Prostate gland (tissue), 2 donors: ENCODE measurements around the gene CCDC148. TPM values are rescaled to one million over a fixed set of nuclear protein-coding genes. Genes with fewer than 3 reads are reported as not detected.
"Not testable (repeated sequence)": the region's sequence is repeated elsewhere in the genome, so short reads cannot be mapped to it uniquely, and the experiment has no call there.

Experiments used
- DNase-seq: peaks from one replicate; pipeline ENCODE4 v3.0.0-alpha.2; 2019; ENCODE audit warnings: low spot score
- H3K27ac ChIP-seq, 2 donors: fragments of 200-600 bp; sonication (generic); 2 replicates each; pipeline ENCODE4 v1.5.1; 2017 to 2019
- H3K27me3 ChIP-seq: fragments of 200-600 bp; sonication (generic); replicated peaks from 2 replicates; pipeline ENCODE4 v1.5.1; 2019; ENCODE audit not compliant: insufficient read depth
- H3K36me3 ChIP-seq, 2 donors: fragments of 200-600 bp; sonication (generic); 1 replicate in 1 of 2; 2 replicates in 1 of 2; pipeline versions ENCODE4 v1.5.1 to v1.8.1; 2017 to 2019
- H3K4me1 ChIP-seq: fragments of 200-600 bp; sonication (generic); replicated peaks from 2 replicates; pipeline ENCODE4 v1.5.1; 2019
- H3K4me3 ChIP-seq, 2 donors: fragments of 200-600 bp; sonication (generic); 2 replicates each; pipeline ENCODE4 v1.5.1; 2017 to 2019
- H3K9me3 ChIP-seq: fragments of 200-600 bp; sonication (generic); 2 replicates; pipeline ENCODE4 v1.5.1; 2017
- CTCF ChIP-seq, 4 experiments: fragments of 200-600 bp in 2 of 4; fragments of 450-650 bp in 2 of 4; sonication (generic) in 2 of 4; IDR thresholded peaks; 1 replicate in 3 of 4; 2 replicates in 1 of 4; pipeline ENCODE4 v1.5.1; 2016 to 2019; ENCODE audit warnings: antibody characterized with exemption in 4 of 4, mild to moderate bottlenecking in 2 of 4, moderate library complexity in 2 of 4
- POLR2A ChIP-seq: fragments of 450-650 bp; IDR thresholded peaks from one replicate; pipeline ENCODE4 v1.6.1; 2016; ENCODE audit warnings: antibody characterized with exemption, mild to moderate bottlenecking
- POLR2AphosphoS5 ChIP-seq: sonication (generic); formaldehyde crosslinking; IDR thresholded peaks from one replicate; pipeline ENCODE4 v1.6.1; 2017; ENCODE audit warnings: antibody characterized with exemption
- WGBS: methylation state at CpG from one replicate; pipeline ENCODE4 v1.1.5; 2018; 5-methylcytosine and 5-hydroxymethylcytosine counted together
- intact Hi-C: fragments of 100-400 bp; cut with DNase I; formaldehyde crosslinking; loops from one replicate; pipeline ENCODE4 v1.14.2; 2022
- total RNA-seq, 2 donors: library from RNA; depleted of rRNA; stranded (reverse); fragments of >200 nt; gene quantifications; one replicate each; pipeline ENCODE4 v1.1.0, GENCODE V29; 2016

CCDC148 gene
- total RNA-seq, 2 donors from 2014 or later = 1.5 to 1.6 TPM

- Histone ChIP-seq H3K4me3 (no peak overlapping the region), H3K36me3 (no peaks in the 10 kb centered on the region), H3K27ac (no peak overlapping the region), H3K9me3 (no peaks in the 10 kb centered on the region), H3K4me1 (no peaks in the 10 kb centered on the region), H3K27me3 (no peaks in the 10 kb centered on the region)
- DNase-seq = no peak
- WGBS = 59% methylated on average over 3 of the region's 3 CpGs
- intact Hi-C loops = no loop called here
- TF ChIP-seq POLR2AphosphoS5 (no peak), POLR2A (no peak), CTCF (IDR thresholded peaks at IDR 0.05) (no peak)
Measured at GRCh38 chr2:158477202-158477601, 20.6 kb upstream of the CCDC148 start.

DNA sequence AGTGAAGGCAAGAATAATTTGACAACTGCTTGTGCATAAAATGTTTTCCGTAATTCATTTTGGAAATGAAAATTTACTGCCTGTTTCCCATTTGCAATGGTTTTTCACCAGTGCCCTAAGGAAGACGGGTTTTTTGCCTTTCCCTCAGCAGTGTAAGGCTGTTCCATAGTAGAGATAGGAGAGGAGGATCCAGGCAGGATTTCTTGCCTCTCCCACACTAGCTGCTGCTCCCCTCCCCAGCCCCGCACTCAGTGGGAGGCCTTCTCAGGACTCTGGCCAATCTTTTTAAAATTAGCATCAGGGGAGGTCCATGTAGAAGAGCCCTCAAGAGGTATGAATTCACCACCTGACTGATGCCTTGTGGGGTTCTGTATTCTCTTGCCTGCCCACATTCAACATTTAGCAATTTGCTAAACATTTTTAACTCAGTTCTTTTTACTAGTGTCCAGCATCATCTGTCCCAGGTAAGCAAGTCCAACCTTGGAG is 18.0 kb upstream of the CCDC148 start:
- H3K36me3 ChIP-seq, H3K9me3 ChIP-seq, intact Hi-C loops, H3K27ac ChIP-seq, DNase-seq, H3K4me3 ChIP-seq, H3K27me3 ChIP-seq, H3K4me1 ChIP-seq: not testable (repeated sequence)
- WGBS = 95% methylated on average over 3 of the region's 3 CpGs

DNA sequence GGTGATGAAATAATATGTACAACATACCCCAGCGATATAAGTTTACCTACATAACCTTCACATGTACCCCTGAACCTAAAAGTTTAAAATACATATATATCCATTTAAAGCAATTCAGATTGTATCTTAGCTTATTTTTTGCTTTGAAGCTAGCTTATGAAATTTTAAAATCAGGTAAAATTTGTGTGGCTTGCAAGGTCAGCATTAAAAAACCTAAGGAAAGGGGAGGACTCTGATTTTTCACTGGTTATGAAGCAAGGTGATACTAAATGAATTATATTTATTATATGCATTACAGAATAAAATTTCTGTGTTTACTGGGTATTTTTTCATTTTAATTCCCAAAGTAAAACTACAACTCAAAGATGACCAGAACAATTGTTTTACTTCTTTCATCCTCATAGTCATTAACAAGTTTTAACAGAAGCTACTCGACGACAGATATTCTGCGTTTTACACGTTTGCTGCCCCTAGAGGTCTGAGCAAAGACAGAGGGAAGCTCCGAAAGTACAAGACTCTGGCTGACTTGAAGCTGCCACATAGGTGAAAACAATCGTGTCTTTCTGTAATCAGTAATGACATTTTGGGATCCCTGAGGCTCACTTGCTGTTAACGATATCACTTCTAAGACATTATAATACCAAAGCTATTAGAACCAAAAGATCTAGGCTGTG is 17.3 kb upstream of the CCDC148 start:
- TF ChIP-seq POLR2AphosphoS5 (no peak), CTCF (IDR thresholded peaks at IDR 0.05) (no peak), POLR2A (no peak)
- DNase-seq = no peak
- WGBS = 87% methylated on average over 8 of the region's 8 CpGs
- no peaks in the 10 kb centered on the region for H3K36me3 ChIP-seq
- no peak overlapping the region for H3K4me3 ChIP-seq
- intact Hi-C loops = no loop called here
- no peaks in the 10 kb centered on the region for H3K9me3 ChIP-seq
- no peaks in the 10 kb centered on the region for H3K4me1 ChIP-seq
- H3K27me3 ChIP-seq = no peaks in the 10 kb centered on the region
- no peak overlapping the region for H3K27ac ChIP-seq

GRCh38 chr2:158473300-158473699 is 16.7 kb upstream of the CCDC148 start:
- H3K36me3 ChIP-seq, DNase-seq, intact Hi-C loops, H3K27ac ChIP-seq, H3K4me1 ChIP-seq, H3K4me3 ChIP-seq, H3K27me3 ChIP-seq, H3K9me3 ChIP-seq: not testable (repeated sequence)
- 98% methylated on average over 3 of the region's 3 CpGs for WGBS

DNA sequence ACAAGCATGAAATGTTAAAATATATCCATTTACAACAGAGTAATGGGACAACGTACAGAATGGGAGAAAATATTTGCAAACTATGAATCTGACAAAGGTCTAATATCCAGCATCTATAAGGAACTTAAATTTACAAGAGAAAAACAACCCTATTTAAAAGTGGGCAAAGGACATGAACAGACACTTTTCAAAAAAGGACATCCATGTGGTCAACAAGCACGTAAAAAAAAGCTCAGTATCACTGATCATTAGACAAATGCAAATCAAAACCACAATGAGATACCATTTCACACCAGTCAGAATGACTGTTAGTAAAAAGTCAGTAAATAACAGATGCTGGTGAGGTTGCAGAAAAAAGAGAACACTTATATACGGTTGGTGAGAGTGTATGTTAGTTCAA is 16.3 kb upstream of the CCDC148 start:
- H3K9me3 ChIP-seq, H3K36me3 ChIP-seq, H3K27me3 ChIP-seq, DNase-seq, H3K27ac ChIP-seq, H3K4me1 ChIP-seq, intact Hi-C loops, H3K4me3 ChIP-seq: not testable (repeated sequence)
- WGBS = 90% methylated on average over 3 of the region's 3 CpGs

DNA sequence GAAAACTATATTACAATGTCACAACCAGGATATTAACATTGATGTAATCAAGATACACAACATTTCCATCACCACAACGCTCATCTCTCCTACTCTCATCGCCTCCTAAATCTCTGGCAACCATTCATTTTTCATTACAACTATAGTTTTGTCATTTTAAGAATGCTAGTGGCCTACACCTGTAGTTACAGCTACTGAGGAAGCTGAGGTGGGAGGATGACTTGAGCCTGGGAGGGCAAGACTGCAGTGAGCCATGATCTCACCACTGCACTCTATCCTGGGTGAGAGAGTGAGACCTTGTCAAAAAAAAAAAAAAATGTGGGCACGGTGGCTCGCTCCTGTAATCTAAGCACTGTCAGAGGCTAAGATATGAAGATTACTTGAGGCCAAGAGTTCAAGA is 10.7 kb upstream of the CCDC148 start:
- intact Hi-C loops = no loop called here
- H3K4me1 ChIP-seq = no peaks in the 10 kb centered on the region
- H3K27ac ChIP-seq = no peak overlapping the region
- DNase-seq = no peak
- 90% methylated on average over 4 of the region's 4 CpGs for WGBS
- no peaks in the 10 kb centered on the region for H3K36me3 ChIP-seq
- H3K4me3 ChIP-seq = no peak overlapping the region
- TF ChIP-seq CTCF (IDR thresholded peaks at IDR 0.05) (no peak), POLR2AphosphoS5 (no peak), POLR2A (no peak)
- H3K9me3 ChIP-seq = no peaks in the 10 kb centered on the region
- H3K27me3 ChIP-seq = no peaks in the 10 kb centered on the region
